ENCODE measurements around the gene RNF26. TPM values are rescaled to one million over a fixed set of nuclear protein-coding genes. Genes with fewer than 3 reads are reported as not detected.
A peak's percentile ranks its signal among the peaks of the same experiment; 100 is the strongest.

Gene RNF26
- total and polyA plus RNA-seq, 2 of the 13 experiments (the other 11 are each of a cell fraction or from before 2014, with no cell fraction given), result 11.9 to 26.3 TPM

- no peak for TF ChIP-seq ZNF670 (CRISPR knock-in tag; IDR thresholded peaks at IDR 0.05; ENCODE audit: borderline replicate concordance)
- TF ChIP-seq ZFP36 (IDR thresholded peaks at IDR 0.05; ENCODE audit: borderline replicate concordance, low read depth, low read length, partially characterized antibody), result no peak
- no peak for TF ChIP-seq ZBTB14 (CRISPR knock-in tag; IDR thresholded peaks at IDR 0.05)
- TF ChIP-seq ZBTB7A (CRISPR knock-in tag; IDR thresholded peaks at IDR 0.05), result no peak
- TF ChIP-seq ZNF280B (CRISPR knock-in tag; IDR thresholded peaks at IDR 0.05; ENCODE audit: borderline replicate concordance), result no peak
- no peak for TF ChIP-seq TIGD3 (CRISPR knock-in tag; IDR thresholded peaks at IDR 0.05; ENCODE audit: borderline replicate concordance)
- TF ChIP-seq SNRNP70 (IDR thresholded peaks at IDR 0.05; ENCODE audit: low read depth, low read length), result no peak
- no peak for TF ChIP-seq WIZ (CRISPR knock-in tag; IDR thresholded peaks at IDR 0.05)
- no peak for TF ChIP-seq ZNF792 (CRISPR knock-in tag; IDR thresholded peaks at IDR 0.05)
- TF ChIP-seq BRD4 (CRISPR knock-in tag; IDR thresholded peaks at IDR 0.05), result no peak
- no peak for TF ChIP-seq ZNF556 (CRISPR knock-in tag; IDR thresholded peaks at IDR 0.05; ENCODE audit: borderline replicate concordance)
- no peak for TF ChIP-seq ZNF629 (CRISPR knock-in tag; conservative IDR thresholded peaks at IDR 0.05)
- no peak for TF ChIP-seq MXD1 (CRISPR knock-in tag; IDR thresholded peaks at IDR 0.05)
- TF ChIP-seq ATAD3A (CRISPR knock-in tag; IDR thresholded peaks at IDR 0.05), result no peak
- TF ChIP-seq IRF2 (CRISPR knock-in tag; IDR thresholded peaks at IDR 0.05), result peak; percentile 17; the same call in 1 of the 2 replicates
- TF ChIP-seq NR1H2 (CRISPR knock-in tag; IDR thresholded peaks at IDR 0.05; ENCODE audit: borderline replicate concordance, low read depth), result no peak
- TF ChIP-seq GATAD1 (CRISPR knock-in tag; IDR thresholded peaks at IDR 0.05), result no peak
- TF ChIP-seq ZNF12 (CRISPR knock-in tag; IDR thresholded peaks at IDR 0.05), result no peak
- TF ChIP-seq RERE (CRISPR knock-in tag; IDR thresholded peaks at IDR 0.05; ENCODE audit: low read depth), result no peak
These were observed 15.8 kb upstream of the RNF26 start (continued) for GRCh38 chr11:119318240-119319135.
